HG03139 (cell line): ENCODE measurements around the gene BRD9.

Source experiments
- ATAC-seq: cut with Tn5 transposase; IDR thresholded peaks from one replicate; pipeline ENCODE4 v1.9.1; 2021; ENCODE audit not compliant: unreplicated experiment

Gene BRD9

GRCh38 chr5:819078-819477, 73.5 kb downstream of the BRD9 start:
- no peak for ATAC-seq

- no peak for ATAC-seq
Measured at GRCh38 chr5:816176-816575, 76.4 kb downstream of the BRD9 start.

DNA sequence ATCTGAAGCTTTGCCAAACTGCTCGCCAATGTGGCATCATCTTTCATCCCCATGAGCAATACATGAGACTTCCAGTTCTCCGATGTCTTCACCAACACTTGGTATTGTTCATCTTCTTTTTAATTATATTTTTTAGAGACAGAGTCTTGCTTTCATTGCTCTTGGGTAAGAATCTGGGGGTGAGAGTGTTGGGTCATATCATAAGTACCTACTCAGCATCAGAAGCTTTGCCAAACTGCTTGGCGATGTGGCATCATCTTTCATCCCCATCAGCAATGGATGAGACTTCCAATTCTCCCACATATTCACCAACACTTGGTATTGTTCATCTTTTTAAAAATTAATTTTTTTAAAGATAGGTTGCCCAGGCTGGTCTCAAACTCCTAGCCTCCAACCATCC, 77.2 kb downstream of the BRD9 start:
- ATAC-seq = no peak
